K562 (cell line): ENCODE results near the gene TESK1. TPM values are rescaled to one million over a fixed set of nuclear protein-coding genes. Genes with fewer than 3 reads are reported as not detected.

Experiments used
- BRD4 ChIP-seq: fragments of 200-600 bp; sonication (generic); IDR thresholded peaks from 2 replicates; pipeline ENCODE4 v1.6.1; 2017; ENCODE audit warnings: inconsistent platforms
- E2F1 ChIP-seq: sonication (generic); formaldehyde crosslinking; IDR thresholded peaks from 2 replicates; pipeline ENCODE4 v1.8.1; 2023; ENCODE audit warnings: mild to moderate bottlenecking, missing genetic modification reagents, moderate library complexity
- EP300 ChIP-seq: IDR thresholded peaks from 2 replicates; pipeline ENCODE4 v1.6.1; 2012; ENCODE audit warnings: low read length, improper control_type of control experiment
- EZH2 ChIP-seq: IDR thresholded peaks from 2 replicates; pipeline ENCODE4 v1.6.1; 2012; ENCODE audit warnings: low read depth, mild to moderate bottlenecking, inconsistent platforms, low read length, borderline replicate concordance
- FOXM1 ChIP-seq, 2 experiments: fragments of 450-650 bp in 1 of 2; sonication (generic) in 1 of 2; formaldehyde crosslinking in 1 of 2; IDR thresholded peaks; 2 replicates each; pipeline versions ENCODE4 v1.6.1 to v1.9.0; 2017 to 2022; ENCODE audit warnings: low read depth in 2 of 2, mild to moderate bottlenecking in 2 of 2, missing genetic modification reagents in 1 of 2, moderate library complexity in 1 of 2
- HBP1 ChIP-seq: fragments of 450-650 bp; formaldehyde crosslinking; IDR thresholded peaks from 2 replicates; pipeline ENCODE4 v1.4.0; 2022; ENCODE audit warnings: missing genetic modification characterization
- NR4A1 ChIP-seq, 2 experiments: fragments of 250-450 bp in 1 of 2; fragments of 450-650 bp in 1 of 2; sonication (Bioruptor Pico) in 1 of 2; IDR thresholded peaks; 2 replicates each; pipeline versions ENCODE4 v1.4.0 to v1.6.1; 2016 to 2020; ENCODE audit warnings: mild to moderate bottlenecking in 2 of 2, missing compliant biosample characterization in 1 of 2, missing genetic modification characterization in 1 of 2, moderate library complexity in 1 of 2
- RFX1 ChIP-seq: fragments of 450-650 bp; IDR thresholded peaks from 2 replicates; pipeline ENCODE4 v1.6.1; 2016; ENCODE audit warnings: mild to moderate bottlenecking, moderate library complexity
- SP1 ChIP-seq: sonication (generic); formaldehyde crosslinking; IDR thresholded peaks from 2 replicates; pipeline ENCODE4 v1.8.1; 2022; ENCODE audit warnings: mild to moderate bottlenecking, missing genetic modification reagents
- ZBTB40 ChIP-seq, 2 experiments: fragments of 450-650 bp in 1 of 2; sonication (generic) in 1 of 2; formaldehyde crosslinking in 1 of 2; IDR thresholded peaks; 2 replicates each; pipeline versions ENCODE4 v1.7.1 to v1.9.0; 2016 to 2022; ENCODE audit warnings: inconsistent platforms in 1 of 2, mild to moderate bottlenecking in 1 of 2, missing genetic modification reagents in 1 of 2
- ZNF146 ChIP-seq: IDR thresholded peaks from one replicate; pipeline ENCODE4 v1.6.1; 2018; ENCODE audit warnings: missing compliant biosample characterization; ENCODE audit not compliant: unreplicated experiment
- ZNF3 ChIP-seq: fragments of 250-450 bp; sonication (Bioruptor Pico); IDR thresholded peaks from 2 replicates; pipeline ENCODE4 v1.5.0; 2021; ENCODE audit warnings: mild to moderate bottlenecking, moderate library complexity
- ZNF347 ChIP-seq: fragments of 450-650 bp; formaldehyde crosslinking; IDR thresholded peaks from 2 replicates; pipeline ENCODE4 v1.4.0; 2020; ENCODE audit warnings: low read depth, mild to moderate bottlenecking, moderate library complexity
- ZNF431 ChIP-seq: sonication (generic); formaldehyde crosslinking; IDR thresholded peaks from 2 replicates; pipeline ENCODE4 v1.8.0; 2022; ENCODE audit warnings: mild to moderate bottlenecking, missing genetic modification reagents
- ZNF780A ChIP-seq: fragments of 250-450 bp; sonication (Bioruptor Pico); IDR thresholded peaks from 2 replicates; pipeline ENCODE4 v1.5.0; 2021; ENCODE audit warnings: mild to moderate bottlenecking
- polyA plus RNA-seq, 8 experiments: library from polyadenylated mRNA; depleted of rRNA in 4 of 8; stranded (reverse) in 5 of 8; unstranded in 3 of 8; fragments of >200 nt; fragmentation: Nextera tagmentation in 2 of 8; fragmentation: Illumina TruSeq in 1 of 8; extraction: Ambion mirVana in 2 of 8; extraction: Trizol in 1 of 8; gene quantifications; 2 replicates each; pipeline versions ENCODE4 v1.2.1 to v1.2.3, GENCODE V29; 2011 to 2014; ENCODE audit warnings: inconsistent platforms in 1 of 8, missing spikeins in 1 of 8
- total RNA-seq, 7 experiments: library from RNA; depleted of rRNA in 6 of 7; stranded (reverse); fragments of >200 nt in 6 of 7; fragmentation: Illumina TruSeq in 2 of 7; extraction: Trizol in 2 of 7; gene quantifications; 2 replicates each; pipeline versions ENCODE4 v1.2.1 to v1.2.3, GENCODE V29; 2011 to 2021; ENCODE audit warnings: low replicate concordance in 1 of 7

Gene TESK1
- total and polyA plus RNA-seq, 9 of the 15 experiments (the other 6 are each of a cell fraction or from before 2014, with no cell fraction given): 0.07 to 10.4 (median 4.1) TPM

- TF ChIP-seq SP1 (CRISPR knock-in tag) (no peak), ZNF146 (CRISPR knock-in tag) (no peak), ZNF3 (CRISPR knock-in tag) (no peak), EP300 (0 out of 2 replicates have a peak, but pooled peaks have one; percentile 5), ZNF780A (CRISPR knock-in tag) (no peak), BRD4 (no peak), NR4A1 (CRISPR knock-in tag; IDR thresholded peaks at IDR 0.05) (no peak), NR4A1 (tag; IDR thresholded peaks at IDR 0.05) (no peak), RFX1 (no peak), E2F1 (no peak), ZNF431 (CRISPR knock-in tag) (no peak), EZH2 (no peak), ZNF347 (CRISPR knock-in tag) (no peak), FOXM1 (IDR thresholded peaks at IDR 0.05; ENCODE audit: low read depth) (no peak), FOXM1 (CRISPR knock-in tag; IDR thresholded peaks at IDR 0.05; ENCODE audit: low read depth) (no peak), ZBTB40 (IDR thresholded peaks at IDR 0.05) (no peak), ZBTB40 (CRISPR knock-in tag; IDR thresholded peaks at IDR 0.05) (no peak), HBP1 (CRISPR knock-in tag) (0 out of 2 replicates have a peak, but pooled peaks have one; percentile 46)
Measured at GRCh38 chr9:35658137-35658967, 53.3 kb downstream of the TESK1 start, which contains the start of gene CCDC107 (continued).
